ELF-1 (cell line): ENCODE results near the gene STAP1.
"Not testable (repeated sequence)": the region's sequence is repeated elsewhere in the genome, so short reads cannot be mapped to it uniquely, and the experiment has no call there.

Source experiments
- DNase-seq: peaks from one replicate; pipeline ENCODE4 v3.0.0-alpha.2; 2016; ENCODE audit warnings: low read depth, low spot score

STAP1 gene, protein sequence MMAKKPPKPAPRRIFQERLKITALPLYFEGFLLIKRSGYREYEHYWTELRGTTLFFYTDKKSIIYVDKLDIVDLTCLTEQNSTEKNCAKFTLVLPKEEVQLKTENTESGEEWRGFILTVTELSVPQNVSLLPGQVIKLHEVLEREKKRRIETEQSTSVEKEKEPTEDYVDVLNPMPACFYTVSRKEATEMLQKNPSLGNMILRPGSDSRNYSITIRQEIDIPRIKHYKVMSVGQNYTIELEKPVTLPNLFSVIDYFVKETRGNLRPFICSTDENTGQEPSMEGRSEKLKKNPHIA

DNA sequence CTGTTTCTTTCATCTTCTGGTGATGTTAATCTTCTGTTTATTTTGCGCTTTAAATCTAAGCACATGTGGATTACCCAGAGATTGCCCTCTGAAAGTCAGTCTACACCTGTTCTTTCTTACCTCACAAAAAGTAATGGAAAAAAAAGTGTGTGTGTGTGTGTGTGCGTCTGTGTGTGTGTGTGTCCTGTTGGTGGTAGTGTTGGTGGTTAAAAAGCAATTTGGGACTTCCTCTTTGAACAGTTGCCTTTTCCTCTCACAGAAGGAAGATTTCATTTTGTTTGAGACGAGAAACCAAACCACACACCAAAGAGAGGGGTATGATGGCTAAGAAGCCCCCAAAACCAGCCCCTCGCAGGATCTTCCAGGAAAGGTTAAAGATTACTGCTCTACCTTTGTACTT, at the start of gene STAP1:
Gene STAP1, plus strand, starts transcription at position 235 of the 400 bp plus-strand sequence. Its CDS starts 83 bp downstream, at position 318.
- DNase-seq = no peak

DNA sequence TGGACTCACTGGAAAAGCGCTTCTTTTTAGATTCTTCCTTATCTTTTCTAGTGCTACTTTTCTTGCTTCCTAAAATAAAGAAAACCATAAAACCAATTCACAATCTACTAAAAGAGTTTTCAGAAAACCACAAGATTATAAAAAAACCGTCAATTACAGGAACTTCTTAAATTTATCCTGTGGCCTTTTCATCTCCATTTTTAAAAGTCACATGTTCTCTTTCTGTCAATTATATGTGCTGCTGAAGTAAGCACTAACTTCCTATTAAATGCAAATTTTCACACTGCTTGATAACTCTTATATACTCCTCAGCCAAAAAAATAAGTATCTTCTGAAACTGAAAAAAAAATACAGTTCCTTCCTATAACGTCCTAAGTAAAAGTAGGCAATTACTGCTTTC, 46.0 kb upstream of the STAP1 start:
- DNase-seq = no peak

DNA sequence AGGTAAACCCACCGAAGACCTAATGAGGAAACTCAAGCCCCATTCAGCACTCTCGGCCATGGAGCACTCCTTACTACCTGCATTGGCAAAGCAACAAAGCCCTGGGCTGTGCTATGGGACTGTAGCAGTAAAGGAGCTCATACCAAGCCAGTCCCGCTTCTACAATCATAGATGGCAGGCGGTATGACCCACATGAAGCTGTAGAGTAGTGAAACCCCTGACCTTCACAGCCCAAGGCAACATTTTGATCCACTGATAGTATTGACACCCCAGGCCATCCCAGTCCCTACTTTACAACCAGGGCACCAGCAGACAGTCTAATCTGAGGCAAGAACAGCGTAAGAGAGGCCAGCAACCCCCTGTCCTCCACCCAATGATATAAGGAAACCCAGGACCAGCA, 38.4 kb upstream of the STAP1 start:
- DNase-seq = peak; percentile 5

DNA sequence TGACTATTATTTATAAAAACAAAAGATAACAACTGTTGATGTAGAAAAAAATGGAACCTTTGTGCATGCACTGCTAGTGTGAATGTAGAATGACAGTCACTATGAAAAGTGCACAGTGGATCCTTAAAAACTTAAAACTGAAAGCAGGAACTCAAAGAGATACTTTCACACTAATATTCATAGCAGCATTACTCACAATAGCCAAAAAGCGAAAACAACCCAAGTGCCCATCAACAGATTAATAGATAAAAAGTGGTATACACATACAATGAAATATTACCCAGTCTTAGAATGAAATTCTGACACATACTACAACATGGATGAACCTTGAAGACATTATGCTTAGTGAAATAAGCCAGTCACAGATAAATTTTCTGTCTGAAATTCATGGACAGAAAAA, 37.0 kb upstream of the STAP1 start:
- no peak for DNase-seq

DNA sequence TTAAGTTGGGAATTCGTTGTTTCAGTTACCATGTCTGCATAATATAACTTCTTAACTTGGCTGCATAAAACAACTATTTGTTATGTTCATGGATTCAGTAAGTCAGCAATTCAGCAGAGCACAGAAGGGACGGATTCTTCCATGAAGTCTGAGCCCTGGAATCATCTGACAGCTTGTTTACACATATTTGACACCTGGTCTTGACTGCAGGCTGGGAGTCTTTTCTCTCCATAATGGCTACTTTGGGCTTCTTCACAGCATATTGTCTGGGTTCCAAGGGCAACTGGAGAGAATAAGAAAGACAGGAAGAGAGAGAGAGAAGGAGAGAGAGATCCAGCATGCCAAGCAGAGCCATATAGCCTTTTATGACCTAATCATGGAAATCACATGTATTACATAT, 36.3 kb upstream of the STAP1 start:
- DNase-seq = no peak

DNA sequence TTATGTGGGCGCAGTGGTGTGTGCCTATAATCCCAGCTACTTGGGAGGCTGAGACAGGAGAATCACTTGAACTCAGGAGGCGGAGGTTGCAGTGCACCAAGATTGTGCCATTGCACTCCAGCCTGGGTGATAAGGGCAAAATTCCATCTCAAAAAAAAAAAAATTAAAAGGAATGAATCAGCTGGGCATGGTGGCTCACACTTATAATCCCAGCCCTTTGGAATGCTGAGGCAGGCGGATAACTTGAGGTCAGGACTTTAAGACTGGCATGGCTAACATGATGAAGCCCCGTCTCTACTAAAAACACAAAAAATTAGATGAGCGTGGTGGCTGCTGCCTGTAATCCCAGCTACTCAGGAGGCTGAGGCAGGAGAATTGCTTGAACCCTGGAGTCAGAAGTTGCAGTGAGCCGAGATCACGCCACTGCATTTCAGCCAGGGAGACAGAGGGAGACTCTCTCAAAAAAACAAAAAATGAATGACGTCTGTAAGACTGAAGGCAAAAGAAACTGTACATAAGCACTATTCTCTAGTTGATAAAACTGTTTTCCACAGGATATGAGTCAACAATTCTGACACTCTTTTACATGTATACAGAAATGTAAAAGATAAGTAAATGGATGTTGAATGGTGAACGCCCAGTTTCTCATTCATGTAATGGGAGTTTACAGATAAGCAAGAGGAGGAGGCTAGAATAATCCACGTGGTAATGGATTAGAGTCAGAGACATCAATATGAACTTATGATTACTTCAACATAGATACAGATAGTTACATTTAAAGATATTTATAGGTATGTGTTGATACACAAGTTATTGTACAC, 35.5 kb upstream of the STAP1 start:
- DNase-seq = no peak

DNA sequence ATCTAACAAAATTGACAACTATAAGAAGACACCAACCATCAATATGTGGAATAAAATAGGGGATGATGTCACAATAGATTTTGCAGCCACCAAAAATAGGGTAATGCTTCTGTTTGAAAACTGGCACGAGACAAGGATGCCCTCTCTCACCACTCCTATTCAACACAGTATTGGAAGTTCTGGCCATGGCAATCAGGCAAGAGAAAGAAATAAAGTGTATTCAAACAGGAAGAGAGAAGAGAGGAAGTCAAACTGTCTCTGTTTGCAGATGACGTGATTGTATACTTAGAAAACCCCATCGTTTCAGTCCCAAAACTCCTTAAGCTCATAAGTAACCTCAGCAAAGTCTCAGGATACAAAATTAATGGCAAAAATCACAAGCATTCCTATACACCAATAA, 34.4 kb upstream of the STAP1 start:
- not testable (repeated sequence) for DNase-seq

DNA sequence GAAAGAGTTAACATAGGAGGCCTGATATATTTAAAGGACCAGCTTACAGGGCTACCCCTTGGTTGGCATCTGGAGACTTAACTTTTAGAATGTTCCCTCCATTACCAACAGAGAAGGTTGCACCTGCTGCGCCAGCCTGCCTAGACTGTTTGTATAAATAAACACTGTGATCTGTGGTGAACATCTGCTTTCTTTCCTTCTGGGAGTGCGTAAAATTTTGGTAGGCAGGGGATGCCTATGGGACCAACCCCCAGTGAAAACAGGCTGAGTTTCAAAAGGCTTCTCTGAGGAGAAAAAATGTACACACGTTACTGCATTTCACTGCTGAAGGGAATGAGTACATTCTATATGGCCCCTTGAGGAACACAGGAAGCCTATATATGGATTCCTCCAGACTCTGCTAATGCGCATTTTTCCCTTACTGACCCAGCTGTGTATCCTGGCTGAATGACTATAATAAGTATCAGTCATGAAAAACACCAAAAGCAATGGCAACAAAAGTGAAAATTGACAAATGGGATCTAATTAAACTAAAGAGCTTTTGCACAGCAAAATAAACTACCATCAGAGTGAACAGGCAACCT, 27.1 kb upstream of the STAP1 start:
- DNase-seq = no peak

DNA sequence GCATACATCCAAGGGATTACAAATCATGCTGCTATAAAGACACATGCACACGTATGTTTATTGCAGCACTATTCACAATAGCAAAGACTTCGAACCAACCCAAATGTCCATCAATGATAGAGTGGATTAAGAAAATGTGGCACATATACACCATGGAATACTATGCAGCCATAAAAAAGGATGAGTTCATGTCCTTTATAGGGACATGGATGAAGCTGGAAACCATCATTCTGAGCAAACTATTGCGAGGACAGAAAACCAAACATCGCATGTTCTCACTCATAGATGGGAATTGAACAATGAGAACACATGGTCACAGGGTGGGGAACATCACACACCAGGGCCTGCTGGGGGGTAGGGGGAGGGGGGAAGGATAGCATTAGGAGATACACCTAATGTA, 26.1 kb upstream of the STAP1 start:
- not testable (repeated sequence) for DNase-seq

DNA sequence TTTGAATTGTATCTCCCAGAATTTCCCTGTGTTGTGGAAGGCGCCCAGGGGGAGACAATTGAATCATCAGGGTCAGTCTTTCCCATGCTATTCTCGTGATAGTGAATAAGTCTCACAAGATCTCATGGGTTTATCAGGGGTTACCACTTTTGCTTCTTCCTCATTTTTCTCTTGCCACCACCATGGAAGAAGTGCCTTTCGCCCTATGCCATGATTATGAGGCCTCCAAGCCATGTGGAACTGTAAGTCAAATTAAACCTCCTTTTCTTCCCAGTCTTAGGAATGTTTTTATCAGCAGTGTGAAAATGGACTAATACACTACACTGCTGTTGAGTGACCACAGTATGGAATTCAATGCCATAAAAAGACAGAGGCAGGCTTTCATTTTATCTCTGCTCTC, 25.4 kb upstream of the STAP1 start:
- no peak for DNase-seq

DNA sequence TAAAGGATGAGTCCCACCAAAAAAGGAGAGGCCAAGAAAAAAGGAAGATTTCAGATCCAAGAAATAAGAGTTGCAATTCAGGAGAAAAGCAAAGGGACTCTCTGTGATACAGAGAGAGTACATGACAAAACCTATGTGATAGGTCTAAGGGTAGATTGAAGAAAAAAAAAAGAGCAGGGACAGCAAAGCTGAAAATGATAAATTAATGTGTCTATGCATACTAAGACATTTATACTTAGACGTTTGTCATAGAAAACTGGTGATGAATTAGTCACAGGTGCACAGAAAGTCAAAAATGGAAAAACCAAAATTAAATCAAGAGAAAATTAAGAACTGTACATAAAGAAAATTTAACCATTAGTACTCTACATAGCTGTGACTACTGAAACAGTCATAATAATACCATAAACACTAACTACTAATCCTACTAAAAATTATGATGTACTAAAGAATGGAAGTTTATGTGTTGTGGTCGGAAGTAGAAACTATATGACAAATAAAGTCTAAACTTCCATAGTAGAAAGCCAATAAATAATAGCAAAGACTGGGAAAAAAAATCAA, 23.2 kb upstream of the STAP1 start:
- DNase-seq = no peak

DNA sequence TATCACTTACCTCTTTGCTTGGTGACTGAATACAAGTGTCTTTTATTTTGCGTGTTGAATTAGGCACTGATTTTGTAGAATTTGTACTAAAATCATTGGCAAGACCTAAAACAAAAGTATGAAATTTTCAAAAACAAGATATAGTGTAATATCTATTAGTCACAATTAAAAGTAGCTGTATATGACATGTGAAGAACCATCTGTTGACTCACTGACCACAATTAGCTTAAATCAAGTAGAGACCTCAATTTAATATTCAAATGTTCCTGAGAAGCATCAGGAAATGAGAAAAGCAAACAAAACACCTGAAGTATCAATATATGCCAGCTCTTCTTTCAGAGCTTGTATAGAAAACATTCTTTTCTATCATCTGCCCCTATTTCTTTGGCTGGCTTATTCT, 18.7 kb upstream of the STAP1 start:
- no peak for DNase-seq

DNA sequence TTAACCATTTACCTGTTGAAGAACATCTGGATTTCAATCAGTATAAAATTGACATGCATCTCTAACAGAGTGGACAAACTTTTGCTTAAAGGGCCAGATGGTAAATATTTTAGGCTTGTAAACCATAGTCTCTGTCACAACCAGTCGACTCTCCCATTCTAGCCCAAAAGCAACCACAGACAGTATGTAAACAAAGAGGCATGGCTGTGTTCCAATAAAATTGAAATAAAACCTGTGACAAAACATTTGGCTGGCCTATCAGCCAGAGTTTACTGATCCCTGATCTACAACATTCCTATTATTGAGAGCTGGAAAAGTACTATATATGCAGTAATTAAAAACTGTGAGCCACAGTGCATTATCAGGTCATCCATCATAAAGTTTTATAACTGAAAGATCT, 16.5 kb upstream of the STAP1 start:
- no peak for DNase-seq

DNA sequence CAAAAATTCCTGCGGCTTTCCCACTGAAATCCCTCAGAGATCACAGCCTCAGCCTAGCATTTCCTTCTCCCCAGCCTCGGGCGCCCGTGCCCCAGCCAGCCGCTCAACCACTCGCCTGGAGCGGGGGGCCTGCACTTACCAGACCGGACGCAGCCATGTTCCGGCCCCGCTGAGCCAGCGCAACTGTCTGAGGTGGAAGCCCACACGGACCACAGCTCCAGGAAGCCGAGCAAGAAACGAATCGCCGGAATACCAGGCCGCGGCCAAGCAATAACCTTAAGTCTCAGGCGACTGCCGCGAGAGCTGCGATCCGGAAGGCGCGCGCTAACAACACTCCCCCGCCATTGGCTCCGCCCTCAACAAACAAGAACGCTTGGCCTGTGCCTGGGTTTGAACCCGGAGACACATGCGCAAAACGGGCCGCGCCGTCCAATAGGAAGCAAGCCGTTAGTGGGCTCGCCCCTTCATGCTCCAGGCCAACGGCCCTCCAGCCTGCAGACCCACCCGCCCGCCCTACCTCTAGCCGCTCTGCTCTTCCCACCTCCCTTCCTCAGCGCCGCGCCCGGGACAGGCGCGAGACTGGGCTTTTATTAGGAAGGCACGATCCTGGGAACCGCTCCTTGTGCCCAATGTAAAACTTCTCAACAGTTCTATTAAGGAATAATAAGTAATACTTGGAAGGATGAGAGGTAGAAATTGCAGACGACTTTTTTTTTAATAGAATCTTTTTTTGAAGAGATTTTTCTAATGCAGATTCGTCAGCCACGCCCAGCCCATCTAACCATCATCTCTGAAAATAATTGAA, 13.1 kb upstream of the STAP1 start, which contains the start of gene CENPC:
Gene CENPC, minus strand, starts transcription at position 305 of the 805 bp plus-strand sequence. Its CDS starts 148 bp downstream, at position 157.
- peak; percentile 98 for DNase-seq

DNA sequence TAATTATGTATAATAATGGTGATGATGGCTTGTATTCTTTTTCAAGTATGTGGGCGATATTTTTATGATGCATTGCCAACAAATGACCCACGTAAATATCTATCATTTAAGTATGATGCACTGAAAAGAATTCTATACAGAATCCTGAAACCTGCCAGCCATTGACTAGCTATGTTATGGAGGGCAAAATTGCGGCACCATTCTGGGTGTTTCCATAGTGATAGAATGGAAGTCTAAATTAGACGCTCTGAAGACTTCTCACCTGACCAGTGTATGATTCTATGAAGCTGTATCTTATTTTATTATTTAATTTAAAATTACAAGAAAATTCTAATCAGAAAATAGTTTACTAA, 12.5 kb upstream of the STAP1 start:
- no peak for DNase-seq

DNA sequence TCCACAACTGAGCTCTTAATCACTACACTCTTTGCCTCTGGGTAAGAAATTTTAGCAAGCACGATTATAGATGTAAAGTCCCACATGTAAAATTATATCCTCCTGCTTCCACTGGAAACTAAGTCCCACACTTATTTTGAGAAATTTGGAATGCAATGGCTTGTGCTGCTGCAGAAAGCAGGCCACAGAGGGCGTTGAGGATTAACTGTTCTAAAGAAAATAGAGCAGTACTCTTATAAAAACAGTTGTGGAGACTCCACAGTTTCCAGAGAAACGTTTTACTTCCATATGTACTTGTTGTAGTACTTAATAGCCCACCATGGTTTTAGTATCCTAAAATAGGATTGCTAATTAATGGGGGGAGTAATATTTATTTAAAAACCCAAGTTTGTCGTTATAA, 11.6 kb upstream of the STAP1 start:
- no peak for DNase-seq

DNA sequence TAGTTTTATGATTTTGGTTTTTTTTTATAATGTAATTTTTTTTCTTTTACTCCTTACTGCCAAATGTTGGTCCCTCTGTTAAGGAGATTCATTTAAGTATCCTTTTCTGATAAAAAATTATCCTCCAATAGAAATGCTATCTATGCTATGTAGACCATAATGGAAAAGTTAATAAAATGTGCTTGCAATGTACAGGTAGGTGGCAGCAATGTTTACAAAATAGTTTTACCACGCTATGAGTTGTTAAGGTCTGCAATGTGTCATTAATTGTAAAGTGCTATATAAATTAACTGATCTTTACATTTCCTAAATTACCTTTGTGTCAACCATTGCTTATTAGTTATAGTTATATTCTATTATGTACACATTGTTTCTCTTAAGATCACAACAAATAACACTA, 9.4 kb upstream of the STAP1 start:
- no peak for DNase-seq

DNA sequence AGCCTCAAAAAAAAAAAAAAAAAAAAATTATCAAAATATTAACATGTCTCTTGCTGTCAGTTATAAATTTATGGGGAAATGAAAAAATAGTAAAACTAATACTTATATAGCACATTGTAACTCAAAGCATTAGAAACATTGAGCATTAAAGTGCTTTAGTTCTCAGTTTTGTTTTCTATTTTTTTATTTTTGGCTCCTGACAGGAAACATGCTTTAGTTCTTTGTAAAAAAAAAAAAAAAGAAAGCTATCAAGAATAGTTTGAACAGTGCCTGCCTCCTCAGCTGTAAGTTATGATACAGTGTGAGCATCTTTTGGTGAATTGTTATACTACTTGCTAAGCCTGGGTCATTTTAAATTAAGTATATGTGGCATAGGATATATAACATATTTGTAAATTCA, 8.1 kb upstream of the STAP1 start:
- no peak for DNase-seq

DNA sequence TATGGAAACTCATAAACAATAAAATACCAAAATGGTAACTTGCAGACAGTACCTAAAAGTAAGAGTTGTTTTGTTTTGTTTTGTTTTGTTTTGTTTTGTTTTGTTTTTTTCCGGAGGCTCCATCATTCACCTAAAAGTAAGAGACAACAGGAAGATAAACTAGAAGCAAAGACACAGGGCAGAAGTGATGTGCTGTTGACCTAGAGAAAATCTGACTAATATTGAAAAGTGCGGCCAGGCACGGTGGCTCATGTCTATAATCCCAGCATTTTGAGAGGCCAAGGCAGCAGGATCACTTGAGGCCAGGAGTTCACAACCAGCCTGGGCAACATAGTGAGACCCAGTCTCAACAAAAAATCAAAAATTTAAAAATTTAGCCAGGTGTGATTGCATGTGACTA, 7.7 kb upstream of the STAP1 start:
- DNase-seq = no peak

DNA sequence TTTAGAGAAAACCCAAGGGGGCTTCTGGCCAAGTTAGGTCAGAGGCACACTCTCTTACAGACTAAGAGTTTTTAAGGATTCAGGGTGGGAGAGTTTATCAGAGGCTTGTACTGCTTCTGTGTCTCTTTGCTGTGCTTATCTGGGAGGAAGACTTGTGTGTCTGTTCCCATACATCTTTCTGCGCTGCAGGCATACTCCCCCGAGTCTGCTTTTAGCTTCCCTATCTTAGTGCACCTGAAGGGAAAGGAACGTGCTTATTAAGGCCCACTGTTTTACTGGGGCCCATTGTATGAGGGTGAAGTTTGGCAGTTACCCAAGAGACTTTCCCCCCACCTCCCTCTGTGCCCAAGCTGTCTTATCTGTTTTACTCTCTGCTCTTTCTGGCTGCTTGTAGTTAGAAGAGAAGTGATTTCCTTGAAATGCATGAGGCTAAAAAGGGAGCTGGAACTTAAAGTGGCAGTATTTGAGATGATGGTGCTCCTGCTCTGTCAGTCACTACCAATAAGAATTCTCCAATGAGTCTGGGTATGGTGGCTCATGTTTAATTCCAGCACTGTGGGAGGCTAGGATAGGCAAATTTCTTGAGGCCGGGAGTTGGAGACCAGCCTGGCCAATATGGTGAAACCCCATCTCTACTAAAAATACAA, 6.3 kb upstream of the STAP1 start:
- DNase-seq = not testable (repeated sequence)

DNA sequence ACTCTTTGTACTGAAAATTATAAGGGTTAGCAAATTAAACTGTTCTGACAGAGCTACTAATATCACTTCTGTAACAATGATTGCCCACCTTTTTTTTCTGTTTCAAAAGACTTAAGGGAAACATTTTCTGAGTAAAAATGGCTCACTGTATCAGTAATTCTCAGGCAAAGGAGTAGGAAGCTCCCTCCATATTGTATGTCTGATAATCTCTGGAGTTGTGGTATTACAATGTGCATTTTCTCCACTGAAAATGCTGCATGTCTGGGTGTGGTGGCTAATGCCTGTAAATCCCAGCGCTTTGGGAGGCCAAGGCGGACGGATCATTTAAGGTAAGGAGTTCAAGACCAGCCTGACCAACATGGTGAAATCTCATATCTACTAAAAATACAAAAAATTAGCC, 4.4 kb upstream of the STAP1 start:
- DNase-seq = no peak
